Measurements from ENCODE around the gene SCNN1A.

SCNN1A gene

DNA sequence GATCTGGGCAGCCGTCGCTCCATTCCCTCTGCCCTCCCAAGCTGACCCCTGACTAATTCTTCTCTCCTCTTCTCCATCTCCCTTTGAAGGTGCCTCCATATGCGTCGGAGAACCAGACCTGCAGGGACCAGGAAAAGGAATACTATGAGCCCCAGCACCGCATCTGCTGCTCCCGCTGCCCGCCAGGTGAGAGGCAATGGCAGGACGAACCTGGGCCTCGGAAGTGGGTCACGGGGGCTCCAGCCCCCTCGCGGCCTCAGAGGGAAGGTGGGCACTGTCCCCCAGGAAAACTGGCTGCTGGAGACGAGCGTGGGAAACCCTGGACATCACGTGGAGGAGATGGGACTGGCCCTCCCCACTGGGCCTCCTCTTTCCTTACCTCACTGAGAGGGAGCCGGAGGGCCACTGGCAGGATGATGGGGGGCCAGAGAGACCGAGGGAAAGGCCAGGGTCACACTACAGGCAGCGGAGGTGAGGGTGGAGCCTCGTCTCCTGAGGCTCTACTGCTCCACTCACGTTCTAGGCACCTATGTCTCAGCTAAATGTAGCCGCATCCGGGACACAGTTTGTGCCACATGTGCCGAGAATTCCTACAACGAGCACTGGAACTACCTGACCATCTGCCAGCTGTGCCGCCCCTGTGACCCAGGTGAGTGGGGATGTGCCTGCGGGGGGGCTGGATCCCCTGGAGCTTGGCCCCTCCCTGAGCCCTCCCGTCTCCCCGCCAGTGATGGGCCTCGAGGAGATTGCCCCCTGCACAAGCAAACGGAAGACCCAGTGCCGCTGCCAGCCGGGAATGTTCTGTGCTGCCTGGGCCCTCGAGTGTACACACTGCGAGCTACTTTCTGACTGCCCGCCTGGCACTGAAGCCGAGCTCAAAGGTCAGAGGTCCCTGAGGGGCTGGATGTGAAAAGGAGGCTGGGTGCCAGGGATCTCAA, 9.4 kb upstream of the SCNN1A start:
- in situ Hi-C loops (cut with HindIII; ENCODE audit: low sequenced_read_pairs), result no loop called here

DNA sequence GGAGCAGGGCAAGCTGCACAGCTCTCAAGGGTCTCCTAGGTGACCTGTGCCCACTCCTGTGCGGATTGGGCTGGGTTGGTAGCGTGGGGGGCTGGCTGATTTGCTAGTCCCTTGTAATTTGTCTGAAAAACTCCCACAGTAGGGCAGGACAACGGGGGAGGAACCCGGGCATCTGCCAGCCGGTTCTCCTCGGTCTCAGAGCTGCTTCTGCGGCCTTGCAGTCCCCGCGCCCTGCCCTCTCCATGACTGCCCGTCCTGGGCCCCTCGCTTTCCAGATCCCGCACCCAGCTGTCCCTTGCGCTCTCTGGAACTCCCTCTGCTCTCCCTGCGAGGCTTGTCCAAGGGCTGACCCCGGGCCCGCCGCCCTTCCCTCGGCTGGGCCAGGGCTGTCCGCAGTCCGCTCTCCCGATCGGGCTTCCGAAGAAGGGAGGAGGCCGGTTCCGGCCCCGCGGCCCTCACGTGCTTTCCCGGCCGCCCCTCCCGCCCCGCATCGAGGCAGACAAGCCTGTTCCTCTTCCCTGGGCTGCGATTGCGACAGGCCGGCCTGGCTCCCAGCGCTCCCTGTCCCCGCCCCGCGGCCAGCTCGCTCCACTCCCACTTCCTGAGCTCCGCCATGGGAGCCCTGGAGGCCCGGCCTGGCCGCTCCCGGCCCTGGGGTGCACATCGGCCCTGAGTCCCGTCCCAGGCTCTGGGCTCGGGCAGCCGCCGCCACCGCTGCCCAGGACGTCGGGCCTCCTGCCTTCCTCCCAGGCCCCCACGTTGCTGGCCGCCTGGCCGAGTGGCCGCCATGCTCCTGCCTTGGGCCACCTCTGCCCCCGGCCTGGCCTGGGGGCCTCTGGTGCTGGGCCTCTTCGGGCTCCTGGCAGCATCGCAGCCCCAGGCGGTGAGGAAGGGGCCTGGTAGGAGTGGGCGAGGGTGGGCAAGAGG, 8.5 kb upstream of the SCNN1A start, which contains the start of gene LTBR:
Gene LTBR, plus strand, starts transcription at position 591 of the 927 bp plus-strand sequence. Its CDS starts 197 bp downstream, at position 788.
- in situ Hi-C loops (cut with HindIII; ENCODE audit: low sequenced_read_pairs), result no loop called here

DNA sequence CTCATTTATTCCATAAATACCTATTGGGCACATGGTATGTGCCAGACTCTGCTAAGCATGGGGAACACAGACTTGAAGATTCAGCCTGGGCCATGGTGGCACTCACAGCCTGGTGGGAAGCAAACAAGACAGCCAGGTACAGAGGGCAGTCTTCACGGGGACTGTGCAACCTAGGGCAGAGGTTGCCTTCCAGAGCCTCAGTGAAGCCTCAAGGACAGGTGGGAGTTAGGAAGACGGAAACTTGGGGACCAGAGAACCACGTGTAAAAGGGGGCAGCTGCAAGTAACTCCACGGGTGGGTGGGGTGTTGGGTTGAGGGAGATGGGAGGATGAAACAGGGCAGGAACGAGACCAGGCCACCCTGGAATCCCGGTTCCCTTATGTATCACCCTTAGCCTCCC, 7.6 kb upstream of the SCNN1A start:
- in situ Hi-C loops (cut with HindIII; ENCODE audit: low sequenced_read_pairs), result no loop called here

DNA sequence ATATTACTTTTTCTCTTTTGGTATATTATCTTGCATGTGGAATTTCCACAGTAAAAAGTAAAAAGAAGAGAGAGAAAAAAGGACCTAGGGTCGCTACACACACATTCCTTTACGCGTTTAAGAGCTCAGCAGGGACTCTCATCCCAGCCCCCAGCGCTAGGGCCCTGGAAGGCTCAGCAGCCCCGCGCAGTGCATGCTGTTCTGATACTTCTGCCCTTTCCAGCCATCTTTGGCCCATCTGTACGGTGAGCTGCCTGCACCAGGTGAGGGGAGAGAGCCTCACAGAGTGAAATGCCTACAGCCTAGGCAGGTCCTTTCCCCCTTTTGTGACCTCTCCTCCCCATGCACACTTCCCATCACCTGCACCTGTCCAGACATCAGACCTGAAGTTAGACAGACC, 7.0 kb upstream of the SCNN1A start:
- in situ Hi-C loops (cut with HindIII; ENCODE audit: low sequenced_read_pairs), result no loop called here

DNA sequence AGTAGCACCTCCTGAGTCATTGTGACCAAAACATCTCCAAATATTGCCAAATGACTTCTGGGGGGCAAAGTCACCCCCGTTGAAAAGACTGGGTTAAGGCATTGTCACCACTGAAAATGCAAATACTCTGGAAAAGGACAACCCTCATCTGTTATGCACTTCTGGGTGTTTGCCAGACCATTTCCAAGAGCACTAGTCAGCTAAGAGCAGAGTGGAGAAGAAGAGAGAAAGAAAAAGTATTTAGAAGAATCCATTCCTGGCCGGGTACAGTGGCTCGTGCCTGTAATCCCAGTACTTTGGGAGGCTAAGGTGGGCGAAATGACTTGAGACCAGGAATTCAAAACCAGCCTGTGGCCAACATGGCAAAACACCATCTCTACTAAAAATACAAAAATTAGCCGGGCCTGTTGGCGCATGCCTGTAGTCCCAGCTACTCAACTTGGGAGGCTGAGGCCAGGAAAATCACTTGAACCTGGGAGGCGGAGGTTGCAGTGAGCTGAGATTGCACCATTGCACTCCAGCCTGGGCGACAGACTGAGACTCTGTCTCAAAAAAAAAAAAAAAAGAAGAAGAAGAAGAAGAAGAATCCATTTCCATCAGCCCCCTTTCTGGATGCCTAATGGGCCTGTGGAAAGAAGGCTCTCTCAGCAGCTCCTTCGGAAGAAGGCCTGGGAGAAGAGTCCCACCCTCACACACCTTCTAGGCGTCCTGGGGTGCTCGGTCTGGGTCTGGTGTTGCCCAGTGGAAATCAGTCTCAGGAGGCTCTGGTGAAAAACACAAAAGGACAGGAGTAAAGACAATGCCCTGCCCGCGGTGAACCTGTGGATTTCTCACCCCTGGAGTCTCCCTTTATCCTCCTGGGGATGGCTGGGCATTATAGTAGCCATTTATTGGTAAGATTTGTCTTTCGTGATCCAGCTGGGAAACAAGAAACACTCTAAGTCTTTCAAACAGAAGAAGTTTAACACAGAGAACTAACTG, 5.1 kb upstream of the SCNN1A start:
- in situ Hi-C loops (cut with HindIII; ENCODE audit: low sequenced_read_pairs), result no loop called here

DNA sequence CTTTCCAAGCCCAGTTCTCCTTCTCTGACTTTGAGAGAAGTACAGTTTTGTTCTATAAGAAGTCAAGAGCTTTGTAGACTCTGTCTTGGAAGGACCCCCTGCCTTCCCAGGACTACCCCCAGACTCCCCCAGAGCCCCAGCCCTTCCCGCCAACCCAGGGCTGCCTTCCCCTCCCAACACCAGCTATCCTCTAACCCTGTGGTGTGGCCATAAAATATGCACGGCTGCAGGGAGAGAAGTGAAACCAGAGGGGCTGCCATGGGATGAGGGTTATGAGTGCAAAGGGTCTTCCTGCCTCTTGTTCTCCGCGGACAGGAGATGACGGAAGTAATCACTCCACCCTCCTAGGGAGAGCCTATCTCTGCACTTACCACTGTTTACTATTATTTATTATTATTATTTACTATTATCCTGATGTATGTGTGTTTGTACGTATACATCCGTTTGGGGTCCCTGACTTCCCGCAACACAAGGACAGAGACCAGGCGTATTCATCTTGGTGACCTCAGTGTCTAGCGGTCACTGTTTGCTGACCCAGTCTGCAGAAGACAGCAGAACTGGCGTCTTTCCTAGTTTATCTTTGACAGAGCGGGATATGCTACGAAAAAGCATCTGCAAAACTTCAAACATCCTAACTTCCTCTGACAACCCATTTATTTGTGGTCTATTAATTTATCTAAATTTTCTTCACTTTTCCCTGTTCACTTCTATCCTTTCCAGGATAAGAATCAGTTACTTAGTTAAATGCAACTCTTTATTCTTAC, 3.5 kb upstream of the SCNN1A start:
- in situ Hi-C loops (cut with HindIII; ENCODE audit: low sequenced_read_pairs), result no loop called here

DNA sequence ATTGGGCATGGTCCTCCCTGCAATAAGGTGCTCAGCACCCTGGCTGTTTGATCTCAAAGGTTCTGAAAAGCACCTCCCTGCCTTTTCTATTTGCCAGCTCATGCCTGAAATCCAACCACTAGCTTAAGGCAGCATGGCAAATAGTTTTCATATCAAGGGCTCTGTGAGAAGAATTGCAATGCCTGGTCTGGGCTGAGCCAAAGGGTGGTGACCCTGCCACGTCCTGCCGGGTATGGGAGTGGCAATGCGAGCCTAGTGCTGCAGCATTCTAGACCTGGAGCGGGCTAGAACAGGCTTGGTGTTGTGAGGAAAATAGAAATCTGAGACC, 2.3 kb upstream of the SCNN1A start:
- in situ Hi-C loops (cut with HindIII; ENCODE audit: low sequenced_read_pairs), result no loop called here

DNA sequence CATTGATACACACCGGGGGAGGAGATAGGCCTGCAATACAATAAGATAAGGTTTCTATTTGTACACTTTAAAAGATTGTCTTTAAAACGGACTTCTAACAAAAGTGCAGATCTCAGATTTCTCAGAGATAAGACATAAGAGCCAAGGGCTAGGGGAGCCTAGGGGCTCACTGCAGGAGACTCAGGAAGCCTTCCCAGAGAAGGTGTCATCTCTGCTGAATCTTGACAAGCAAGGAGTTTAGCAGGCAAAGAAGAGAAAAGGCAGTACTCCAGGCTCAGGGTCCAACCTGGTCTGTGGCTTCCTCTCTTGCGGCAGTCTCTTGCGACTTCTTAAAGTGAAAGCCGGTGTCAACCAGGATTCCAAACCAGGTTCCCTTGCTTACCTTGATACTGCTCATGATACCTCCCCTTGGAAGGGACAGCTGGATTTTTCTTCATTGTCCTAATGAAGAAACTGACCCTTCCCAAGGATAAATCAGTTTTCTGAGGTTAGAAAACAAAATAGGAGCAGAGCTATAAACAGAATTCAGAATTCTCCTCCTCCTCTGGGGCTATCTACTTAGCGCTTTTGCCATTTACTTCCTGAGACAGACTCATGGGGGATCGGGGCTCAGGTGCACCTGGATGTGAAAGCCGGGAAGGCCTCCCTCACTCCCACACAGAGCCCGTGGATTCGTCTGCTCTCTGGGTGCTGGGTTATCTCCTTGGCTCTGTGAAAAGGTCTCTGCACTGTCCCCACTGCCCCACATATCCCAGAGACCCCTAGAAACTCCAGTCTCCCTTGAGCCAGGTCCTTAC, 1.7 kb upstream of the SCNN1A start:
- in situ Hi-C loops (cut with HindIII; ENCODE audit: low sequenced_read_pairs), result no loop called here

DNA sequence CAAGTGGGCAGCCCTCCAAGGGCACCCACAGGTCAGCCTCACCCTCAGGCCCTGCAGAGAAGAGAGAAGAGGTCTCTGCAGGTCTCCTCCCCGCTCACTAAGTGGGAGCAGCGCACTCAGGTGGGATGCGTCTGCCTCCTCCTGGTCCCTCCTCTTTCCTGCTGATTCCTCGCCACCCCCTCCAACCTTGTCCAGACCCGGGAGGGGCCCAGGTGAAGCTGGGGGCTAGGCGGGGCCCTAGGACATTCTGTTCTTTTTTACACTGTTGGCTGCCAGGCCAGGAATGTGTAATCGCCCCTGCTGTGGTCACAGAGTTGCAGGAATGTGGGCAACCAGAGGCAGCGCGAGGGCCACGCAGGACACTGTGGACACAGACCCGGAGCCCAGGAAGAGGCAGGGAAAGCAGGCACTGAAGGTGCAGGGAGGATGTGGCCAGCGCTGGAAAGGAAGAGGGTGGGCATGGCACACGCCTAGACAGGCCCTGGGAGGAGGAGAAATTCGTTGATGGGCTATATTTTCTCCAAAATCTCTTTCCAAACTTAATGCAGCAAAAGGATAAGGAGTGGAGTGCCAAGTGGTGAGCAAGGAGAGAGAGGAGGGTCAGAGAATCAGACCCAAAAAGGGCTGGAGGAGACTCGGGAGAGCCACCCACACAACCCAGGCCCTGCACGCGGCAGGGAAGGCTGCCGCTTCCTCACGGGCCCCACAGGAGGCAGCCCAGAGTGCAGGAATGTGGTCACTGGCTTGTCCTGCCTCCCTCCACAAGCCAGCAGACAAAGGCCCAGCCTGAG, 911 bp upstream of the SCNN1A start:
- in situ Hi-C loops (cut with HindIII; ENCODE audit: low sequenced_read_pairs), result no loop called here

DNA sequence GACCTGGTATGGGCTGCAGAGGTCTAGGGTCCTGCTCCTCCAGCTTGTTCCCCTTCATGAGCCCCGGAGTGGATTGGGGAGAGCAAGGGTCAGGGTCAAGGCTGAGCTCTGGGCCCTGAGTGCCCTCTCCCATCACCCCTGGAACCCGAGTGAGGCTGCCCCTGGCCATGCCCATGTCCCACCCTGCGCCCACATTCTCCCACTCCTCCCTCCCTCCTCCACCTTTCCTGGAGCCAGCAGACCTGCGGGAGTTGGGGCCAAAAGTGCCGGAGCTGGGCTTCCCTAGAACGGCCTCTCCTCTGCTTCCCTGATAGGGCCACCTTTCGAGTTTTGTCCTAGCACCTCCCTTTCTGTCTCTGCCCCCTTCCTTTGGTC, 590 bp downstream of the SCNN1A start:
- in situ Hi-C loops (cut with HindIII; ENCODE audit: low sequenced_read_pairs), result no loop called here

DNA sequence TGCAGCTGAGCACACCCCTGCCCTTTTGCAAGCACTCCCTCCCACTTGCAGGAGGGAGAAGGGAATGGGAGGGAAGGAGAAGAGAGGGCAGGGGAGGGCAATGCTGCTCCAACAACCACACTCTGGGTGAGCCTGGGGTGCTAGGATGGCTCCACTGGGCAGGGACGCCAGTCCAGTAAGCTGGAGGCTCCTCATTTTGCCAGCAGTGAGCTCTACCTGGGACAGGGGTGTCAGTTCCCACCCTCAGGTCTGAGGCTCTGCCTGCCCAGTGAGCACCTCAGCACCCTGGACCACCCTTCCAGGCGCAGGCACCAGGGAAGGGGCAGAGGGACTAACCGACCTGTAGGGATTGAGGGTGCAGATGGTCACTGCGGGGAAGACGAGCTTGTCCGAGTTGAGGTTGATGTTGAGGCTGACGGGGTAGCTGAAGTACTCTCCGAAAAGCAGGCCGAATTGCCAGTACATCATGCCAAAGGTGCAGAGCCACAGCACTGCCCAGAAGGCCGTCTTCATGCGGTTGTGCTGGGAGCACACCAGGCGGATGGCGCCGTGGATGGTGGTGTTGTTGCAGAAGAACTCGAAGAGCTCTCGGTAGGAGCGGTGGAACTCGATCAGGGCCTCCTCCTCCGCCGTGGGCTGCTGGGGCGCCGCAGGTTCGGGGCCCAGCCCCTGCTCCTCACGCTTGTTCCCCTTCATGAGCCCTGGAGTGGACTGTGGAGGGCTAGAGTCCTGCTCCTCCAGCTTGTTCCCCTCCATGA, 1.2 kb downstream of the SCNN1A start:
- in situ Hi-C loops (cut with HindIII; ENCODE audit: low sequenced_read_pairs), result no loop called here

DNA sequence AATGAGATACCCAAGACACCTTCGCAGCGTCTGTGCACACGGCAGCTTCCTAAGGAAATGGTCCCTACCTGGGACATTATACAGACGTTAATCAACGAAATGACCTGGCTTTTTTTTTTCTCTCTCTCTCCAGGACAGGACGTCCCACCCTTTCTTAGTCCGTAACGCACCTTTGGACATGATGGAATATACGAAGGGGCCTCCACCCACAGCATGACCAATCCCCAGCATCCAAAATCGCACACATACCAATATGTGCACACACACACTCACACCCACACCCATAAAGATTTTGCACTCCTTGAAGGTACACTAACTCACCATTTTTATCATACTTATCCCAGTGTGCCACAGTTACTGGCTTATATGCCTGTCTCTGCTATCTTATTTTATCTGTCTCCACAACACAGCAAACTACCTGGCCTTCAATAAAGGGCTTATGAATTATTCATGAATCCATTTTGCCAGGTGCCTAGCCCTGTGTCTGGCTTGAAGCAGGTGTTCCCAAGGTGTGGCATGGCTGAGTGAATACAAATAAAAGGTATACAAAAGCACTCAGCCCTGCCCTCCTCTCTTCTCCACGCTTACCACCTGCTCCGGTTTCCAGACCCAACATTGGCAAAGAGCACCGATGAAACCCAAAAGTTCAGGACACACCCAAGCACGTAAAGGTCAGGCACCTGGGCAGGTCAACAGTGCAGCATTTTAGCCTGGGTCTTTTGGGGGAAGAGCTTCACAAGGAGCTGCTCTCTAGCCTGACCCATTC, 2.2 kb downstream of the SCNN1A start:
- in situ Hi-C loops (cut with HindIII; ENCODE audit: low sequenced_read_pairs), result no loop called here

DNA sequence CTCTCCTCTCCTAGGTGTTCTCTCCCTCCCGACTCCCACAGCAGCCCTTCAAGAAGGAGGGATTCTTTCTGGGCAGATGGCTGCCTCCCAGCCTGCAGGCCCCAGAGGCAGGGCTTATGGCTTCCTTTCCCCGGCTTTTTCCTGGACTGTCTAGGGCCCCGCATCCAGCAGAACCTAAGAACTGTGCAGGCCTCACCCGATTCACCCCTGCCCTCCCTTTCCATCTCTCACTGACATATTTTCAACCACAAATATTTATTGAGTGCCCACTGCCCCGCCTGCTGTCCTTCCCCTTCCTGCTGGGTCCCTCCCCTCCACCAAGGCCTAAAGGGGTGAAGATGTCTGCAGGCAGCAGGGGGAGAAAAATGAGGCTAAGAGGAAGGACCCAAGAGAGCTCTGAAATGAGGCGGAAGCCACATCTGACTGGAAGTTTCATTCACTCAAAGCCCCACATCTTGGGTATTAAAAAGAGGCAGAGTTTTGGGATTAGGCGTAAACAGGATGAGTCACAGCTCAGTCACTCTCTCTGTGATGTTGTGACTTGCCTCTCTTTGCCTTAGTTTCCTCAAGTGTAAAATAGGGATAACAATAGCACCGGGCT, 2.9 kb downstream of the SCNN1A start:
- in situ Hi-C loops (cut with HindIII; ENCODE audit: low sequenced_read_pairs), result no loop called here

DNA sequence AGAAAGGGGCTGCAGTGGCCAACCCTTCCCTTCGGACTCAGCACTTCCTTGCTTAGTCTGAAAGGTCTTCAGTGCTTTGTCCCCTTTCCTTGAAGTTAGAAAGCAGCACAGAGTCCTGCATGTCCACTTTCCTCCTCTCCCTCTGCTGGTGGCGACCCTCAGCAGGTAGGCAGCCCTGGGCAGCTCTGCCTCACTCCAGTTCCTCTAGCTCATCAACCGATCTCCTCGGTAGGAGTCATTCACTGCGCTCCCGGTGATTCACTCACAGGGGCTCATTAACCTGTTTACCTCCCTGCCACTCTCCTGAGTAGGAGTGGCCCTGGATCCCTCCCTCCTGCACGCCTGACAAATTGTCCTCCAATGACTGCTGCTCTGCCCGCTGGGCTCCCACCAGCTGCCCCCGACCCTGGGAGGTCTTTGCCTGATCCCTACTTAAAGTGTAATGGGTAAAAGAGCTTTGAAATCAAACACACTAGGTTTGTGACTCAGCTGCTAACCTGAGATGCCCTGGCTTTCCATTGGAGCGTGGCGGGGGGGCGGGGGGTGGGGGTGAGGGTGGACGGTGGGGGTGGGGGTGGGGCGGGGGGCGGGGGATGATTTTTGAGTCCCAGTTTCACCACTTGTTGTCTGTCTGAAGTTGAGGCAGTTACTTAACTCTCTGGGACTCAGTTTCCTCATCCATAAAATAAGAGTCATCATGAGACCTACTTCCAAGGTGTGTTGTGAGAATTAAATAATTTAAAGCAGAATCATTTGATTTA, 4.2 kb downstream of the SCNN1A start:
- in situ Hi-C loops (cut with HindIII; ENCODE audit: low sequenced_read_pairs), result no loop called here

DNA sequence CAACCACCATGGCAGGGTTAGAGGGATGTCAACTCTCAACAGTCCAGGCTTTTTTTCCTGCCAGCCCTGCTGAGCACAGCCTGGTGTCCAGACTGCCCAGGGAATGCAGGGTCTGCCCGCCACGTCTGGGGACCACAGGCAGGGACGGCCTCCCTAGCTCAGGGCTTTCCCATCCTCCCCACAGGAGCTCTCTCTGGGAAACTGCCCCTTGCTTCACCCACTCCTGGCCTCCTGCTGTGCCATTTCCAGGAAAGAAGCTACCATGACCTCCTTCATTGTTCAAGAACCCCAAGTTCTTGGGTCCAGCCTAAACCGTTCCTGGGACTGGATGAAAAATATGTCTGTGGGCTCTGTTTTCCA, 4.8 kb downstream of the SCNN1A start:
- in situ Hi-C loops (cut with HindIII; ENCODE audit: low sequenced_read_pairs), result no loop called here

Data from DLD1 (cell line).